Measurements from ENCODE around the gene GPR107.
"Not testable (repeated sequence)": the region's sequence is repeated elsewhere in the genome, so short reads cannot be mapped to it uniquely, and the experiment has no call there.

Gene GPR107

GRCh38 chr9:130053504-130054324 lies at the start of gene GPR107:
TSS of gene GPR107 (plus strand) at chr9:130053906. CDS start at chr9:130053933, 27 bp downstream.
- Histone ChIP-seq H3K9ac (ENCODE audit: low read length) (peak within 1 kb of the TSS; percentile 74), H3K36me3 (ENCODE audit: insufficient read depth, low read length) (peaks cover 2% of the 10 kb centered on the region), H3K4me3 (ENCODE audit: low read depth in 1 of 2, low read length in 2 of 2) (peak within 1 kb of the TSS; percentile 93 to 98), H3K27me3 (ENCODE audit: control insufficient read depth in 1 of 2, insufficient read depth in 2 of 2, low read length in 2 of 2) (no peaks in the 10 kb centered on the region), H3K9me3 (ENCODE audit: low read length) (no peaks in the 10 kb centered on the region), H3K4me1 (ENCODE audit: insufficient read depth, low read length) (peaks cover 22% of the 10 kb centered on the region), H3K27ac (ENCODE audit: low read depth, low read length) (peak within 1 kb of the TSS; percentile 91)

GRCh38 chr9:130003943-130004552 lies 49.7 kb upstream of the GPR107 start:
- H3K27ac ChIP-seq (ENCODE audit: low read depth, low read length), result no peak overlapping the region
- no peak overlapping the region for H3K9ac ChIP-seq (ENCODE audit: low read length)
- no peak overlapping the region for H3K4me3 ChIP-seq (ENCODE audit: low read depth in 1 of 2, low read length in 2 of 2)
- H3K36me3 ChIP-seq (ENCODE audit: insufficient read depth, low read length), result no peaks in the 10 kb centered on the region
- no peaks in the 10 kb centered on the region for H3K27me3 ChIP-seq (ENCODE audit: control insufficient read depth in 1 of 2, insufficient read depth in 2 of 2, low read length in 2 of 2)
- H3K9me3 ChIP-seq (ENCODE audit: low read length), result no peaks in the 10 kb centered on the region
- H3K4me1 ChIP-seq (ENCODE audit: insufficient read depth, low read length), result peaks cover 14% of the 10 kb centered on the region

GRCh38 chr9:130006952-130007351 lies 46.8 kb upstream of the GPR107 start:
- not testable (repeated sequence) for H3K4me3 ChIP-seq (ENCODE audit: low read depth in 1 of 2, low read length in 2 of 2); H3K27ac ChIP-seq (ENCODE audit: low read depth, low read length); H3K9ac ChIP-seq (ENCODE audit: low read length); H3K36me3 ChIP-seq (ENCODE audit: insufficient read depth, low read length); H3K27me3 ChIP-seq (ENCODE audit: control insufficient read depth in 1 of 2, insufficient read depth in 2 of 2, low read length in 2 of 2); H3K9me3 ChIP-seq (ENCODE audit: low read length)
- peaks cover 10% of the 10 kb centered on the region for H3K4me1 ChIP-seq (ENCODE audit: insufficient read depth, low read length)

GRCh38 chr9:130008538-130008937 lies 45.2 kb upstream of the GPR107 start:
- no peaks in the 10 kb centered on the region for H3K27me3 ChIP-seq (ENCODE audit: control insufficient read depth in 1 of 2, insufficient read depth in 2 of 2, low read length in 2 of 2)
- H3K9me3 ChIP-seq (ENCODE audit: low read length), result peaks cover 5% of the 10 kb centered on the region
- no peak overlapping the region for H3K27ac ChIP-seq (ENCODE audit: low read depth, low read length)
- H3K4me3 ChIP-seq (ENCODE audit: low read depth in 1 of 2, low read length in 2 of 2), result no peak overlapping the region
- H3K4me1 ChIP-seq (ENCODE audit: insufficient read depth, low read length), result peaks cover 10% of the 10 kb centered on the region
- H3K36me3 ChIP-seq (ENCODE audit: insufficient read depth, low read length), result no peaks in the 10 kb centered on the region
- H3K9ac ChIP-seq (ENCODE audit: low read length), result no peak overlapping the region

GRCh38 chr9:130009546-130009945 lies 44.2 kb upstream of the GPR107 start:
- not testable (repeated sequence) for H3K36me3 ChIP-seq (ENCODE audit: insufficient read depth, low read length); H3K9ac ChIP-seq (ENCODE audit: low read length); H3K9me3 ChIP-seq (ENCODE audit: low read length); H3K27me3 ChIP-seq (ENCODE audit: control insufficient read depth in 1 of 2, insufficient read depth in 2 of 2, low read length in 2 of 2); H3K4me3 ChIP-seq (ENCODE audit: low read depth in 1 of 2, low read length in 2 of 2); H3K27ac ChIP-seq (ENCODE audit: low read depth, low read length)
- peaks cover 10% of the 10 kb centered on the region for H3K4me1 ChIP-seq (ENCODE audit: insufficient read depth, low read length)

GRCh38 chr9:130010151-130010988 lies 43.3 kb upstream of the GPR107 start:
- no peaks in the 10 kb centered on the region for H3K36me3 ChIP-seq (ENCODE audit: insufficient read depth, low read length)
- H3K27ac ChIP-seq (ENCODE audit: low read depth, low read length), result no peak overlapping the region
- no peak overlapping the region for H3K9ac ChIP-seq (ENCODE audit: low read length)
- H3K4me3 ChIP-seq (ENCODE audit: low read depth in 1 of 2, low read length in 2 of 2), result no peak overlapping the region
- peaks cover 5% of the 10 kb centered on the region for H3K9me3 ChIP-seq (ENCODE audit: low read length)
- peaks cover 10% of the 10 kb centered on the region for H3K4me1 ChIP-seq (ENCODE audit: insufficient read depth, low read length)
- H3K27me3 ChIP-seq (ENCODE audit: control insufficient read depth in 1 of 2, insufficient read depth in 2 of 2, low read length in 2 of 2), result no peaks in the 10 kb centered on the region

GRCh38 chr9:130013326-130013725 lies 40.4 kb upstream of the GPR107 start:
- H3K27ac ChIP-seq (ENCODE audit: low read depth, low read length), result no peak overlapping the region
- H3K9me3 ChIP-seq (ENCODE audit: low read length), result peaks cover 5% of the 10 kb centered on the region
- H3K9ac ChIP-seq (ENCODE audit: low read length), result no peak overlapping the region
- H3K4me3 ChIP-seq (ENCODE audit: low read depth in 1 of 2, low read length in 2 of 2), result no peak overlapping the region
- H3K4me1 ChIP-seq (ENCODE audit: insufficient read depth, low read length), result peaks cover 21% of the 10 kb centered on the region
- H3K27me3 ChIP-seq (ENCODE audit: control insufficient read depth in 1 of 2, insufficient read depth in 2 of 2, low read length in 2 of 2), result no peaks in the 10 kb centered on the region
- no peaks in the 10 kb centered on the region for H3K36me3 ChIP-seq (ENCODE audit: insufficient read depth, low read length)

DNA sequence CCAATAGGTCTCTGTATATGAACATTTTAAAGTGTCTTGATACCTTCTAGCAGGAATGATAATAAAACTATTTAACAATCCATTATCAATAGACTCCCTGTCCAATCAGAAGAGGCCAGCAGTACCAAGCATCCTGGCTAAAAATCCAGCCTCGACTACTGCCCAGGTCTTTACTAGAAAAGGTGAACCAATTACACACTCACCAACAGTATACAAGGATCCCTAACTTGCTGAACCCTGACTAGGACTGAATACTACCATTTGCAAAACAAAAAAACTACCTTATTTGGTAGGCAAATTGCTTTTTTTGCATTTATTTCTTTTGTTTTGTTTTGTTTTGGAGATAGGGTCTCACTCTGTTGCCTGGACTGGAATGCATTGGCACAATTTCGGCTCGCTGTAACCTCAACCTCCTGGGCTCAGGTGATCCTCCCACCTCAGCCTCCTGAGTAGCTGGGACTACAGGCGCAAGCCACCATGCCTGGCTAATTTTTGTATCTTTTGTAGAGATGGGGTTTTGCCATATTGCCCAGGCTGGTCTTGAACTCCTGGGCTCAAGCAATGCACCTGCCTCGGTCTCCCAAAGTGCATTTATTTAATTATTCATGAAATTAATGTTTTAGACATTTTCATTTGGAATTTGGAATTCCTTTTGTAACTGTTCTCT lies 38.2 kb upstream of the GPR107 start:
- H3K27me3 ChIP-seq (ENCODE audit: control insufficient read depth in 1 of 2, insufficient read depth in 2 of 2, low read length in 2 of 2), result no peaks in the 10 kb centered on the region
- no peak overlapping the region for H3K4me3 ChIP-seq (ENCODE audit: low read depth in 1 of 2, low read length in 2 of 2)
- peaks cover 5% of the 10 kb centered on the region for H3K9me3 ChIP-seq (ENCODE audit: low read length)
- peaks cover 26% of the 10 kb centered on the region for H3K4me1 ChIP-seq (ENCODE audit: insufficient read depth, low read length)
- H3K36me3 ChIP-seq (ENCODE audit: insufficient read depth, low read length), result no peaks in the 10 kb centered on the region
- H3K27ac ChIP-seq (ENCODE audit: low read depth, low read length), result no peak overlapping the region
- H3K9ac ChIP-seq (ENCODE audit: low read length), result no peak overlapping the region

GRCh38 chr9:130017076-130017475 lies 36.6 kb upstream of the GPR107 start:
- H3K9me3 ChIP-seq (ENCODE audit: low read length), result peaks cover 2% of the 10 kb centered on the region
- no peak overlapping the region for H3K9ac ChIP-seq (ENCODE audit: low read length)
- H3K4me1 ChIP-seq (ENCODE audit: insufficient read depth, low read length), result peaks cover 32% of the 10 kb centered on the region
- no peaks in the 10 kb centered on the region for H3K36me3 ChIP-seq (ENCODE audit: insufficient read depth, low read length)
- peak overlapping the region; percentile 20 for H3K27ac ChIP-seq (ENCODE audit: low read depth, low read length)
- no peak overlapping the region for H3K4me3 ChIP-seq (ENCODE audit: low read depth in 1 of 2, low read length in 2 of 2)
- H3K27me3 ChIP-seq (ENCODE audit: control insufficient read depth in 1 of 2, insufficient read depth in 2 of 2, low read length in 2 of 2), result no peaks in the 10 kb centered on the region

DNA sequence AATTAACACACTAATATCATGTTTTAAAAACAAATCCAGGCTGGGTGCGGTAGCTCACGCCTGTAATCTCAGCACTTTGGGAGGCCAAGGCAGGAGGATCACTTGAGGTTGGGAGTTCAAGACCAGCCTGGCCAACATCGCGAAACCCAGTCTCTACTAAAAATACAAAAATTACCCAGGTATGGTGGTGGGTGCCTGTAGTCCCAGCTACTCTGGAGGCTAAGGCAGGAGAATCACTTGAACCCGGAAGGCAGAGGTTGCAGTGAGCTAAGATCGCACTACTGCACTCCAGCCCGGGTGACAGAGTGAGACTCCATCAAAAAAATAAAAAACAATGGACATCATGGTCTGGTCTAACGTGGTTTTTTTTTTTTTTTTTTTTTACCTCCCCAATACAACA lies 36.2 kb upstream of the GPR107 start:
- H3K27me3 ChIP-seq (ENCODE audit: control insufficient read depth in 1 of 2, insufficient read depth in 2 of 2, low read length in 2 of 2), result not testable (repeated sequence)
- H3K27ac ChIP-seq (ENCODE audit: low read depth, low read length), result peak overlapping the region; percentile 20

DNA sequence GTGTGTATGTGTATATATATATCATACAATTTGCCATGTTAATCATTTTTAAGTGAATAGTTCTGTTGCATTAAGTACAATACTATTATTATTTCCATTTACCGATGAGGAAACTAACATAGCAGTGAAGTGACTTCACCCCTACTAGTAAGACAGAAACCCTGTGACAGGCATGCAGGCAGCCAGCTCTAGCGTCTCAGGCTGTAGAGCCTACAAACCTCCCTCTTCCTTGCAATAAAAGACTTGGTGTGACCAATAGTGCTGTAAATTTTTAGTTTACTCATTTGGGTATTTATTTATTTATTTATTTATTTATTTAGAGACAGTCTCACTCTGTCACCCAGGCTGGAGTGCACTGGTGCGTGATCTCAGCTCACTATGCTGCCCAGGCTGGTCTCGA lies 35.4 kb upstream of the GPR107 start:
- Histone ChIP-seq H3K9ac (ENCODE audit: low read length) (no peak overlapping the region), H3K4me1 (ENCODE audit: insufficient read depth, low read length) (peaks cover 41% of the 10 kb centered on the region), H3K27ac (ENCODE audit: low read depth, low read length) (no peak overlapping the region), H3K36me3 (ENCODE audit: insufficient read depth, low read length) (no peaks in the 10 kb centered on the region), H3K4me3 (ENCODE audit: low read depth in 1 of 2, low read length in 2 of 2) (no peak overlapping the region), H3K27me3 (ENCODE audit: control insufficient read depth in 1 of 2, insufficient read depth in 2 of 2, low read length in 2 of 2) (no peaks in the 10 kb centered on the region), H3K9me3 (ENCODE audit: low read length) (no peaks in the 10 kb centered on the region)

More for the DNA sequence above, 36.2 kb upstream of the GPR107 start:
- peaks cover 34% of the 10 kb centered on the region for H3K4me1 ChIP-seq (ENCODE audit: insufficient read depth, low read length)
- H3K9ac ChIP-seq (ENCODE audit: low read length); H3K4me3 ChIP-seq (ENCODE audit: low read depth in 1 of 2, low read length in 2 of 2); H3K36me3 ChIP-seq (ENCODE audit: insufficient read depth, low read length); H3K9me3 ChIP-seq (ENCODE audit: low read length): not testable (repeated sequence)
